GM06990 (cell line): Measurements from ENCODE around the gene PTPRE.

Source experiments
- DNase-seq: peaks from one replicate; pipeline ENCODE4 v3.0.0-alpha.2; 2011; ENCODE audit not compliant: insufficient read length; ENCODE audit errors: extremely low read depth
- H3K27me3 ChIP-seq: replicated peaks from 2 replicates; pipeline ENCODE4 v1.6.0; 2011; ENCODE audit warnings: low read length; ENCODE audit not compliant: control insufficient read depth, insufficient read depth
- H3K36me3 ChIP-seq: 2 replicates; pipeline ENCODE4 v1.5.1; 2011; ENCODE audit warnings: low read length; ENCODE audit not compliant: control insufficient read depth, insufficient read depth
- H3K4me3 ChIP-seq: replicated peaks from 2 replicates; pipeline ENCODE4 v1.5.1; 2011; ENCODE audit warnings: low read depth, mild to moderate bottlenecking, control low read depth, low read length
- CTCF ChIP-seq: IDR thresholded peaks from 2 replicates; pipeline ENCODE4 v1.5.1; 2011; ENCODE audit warnings: low read length, control low read depth, mild to moderate bottlenecking, inconsistent platforms; ENCODE audit not compliant: insufficient read depth, poor library complexity, severe bottlenecking

The PTPRE gene

GRCh38 chr10:128124813-128125403 lies 218.0 kb downstream of the PTPRE start:
- Histone ChIP-seq H3K27me3 (no peaks in the 10 kb centered on the region), H3K36me3 (no peaks in the 10 kb centered on the region; the same call in 1 of the 2 replicates), H3K4me3 (peak overlapping the region; percentile 92)
- no peak for TF ChIP-seq CTCF
- no peak for DNase-seq

- H3K27me3 ChIP-seq: no peaks in the 10 kb centered on the region
- DNase-seq: no peak
- no peaks in the 10 kb centered on the region; the same call in 1 of the 2 replicates for H3K36me3 ChIP-seq
- H3K4me3 ChIP-seq: peak overlapping the region; percentile 92
- TF ChIP-seq CTCF: no peak
These were observed 218.6 kb downstream of the PTPRE start for GRCh38 chr10:128125416-128125943.

- TF ChIP-seq CTCF: no peak
- DNase-seq: peak; percentile 92
- Histone ChIP-seq H3K27me3 (no peaks in the 10 kb centered on the region), H3K36me3 (no peaks in the 10 kb centered on the region; the same call in 1 of the 2 replicates), H3K4me3 (peak within 1 kb of the TSS; percentile 92)
These were observed 219.3 kb downstream of the PTPRE start, which contains the start of gene MKI67 for GRCh38 chr10:128125944-128126764. MKI67 (minus strand) TSS chr10:128126423; CDS start chr10:128125667, 756 bp downstream.

GRCh38 chr10:128128582-128128981 lies 221.7 kb downstream of the PTPRE start:
- Histone ChIP-seq H3K27me3 (no peaks in the 10 kb centered on the region), H3K4me3 (no peak overlapping the region), H3K36me3 (no peaks in the 10 kb centered on the region)
- TF ChIP-seq CTCF: no peak
- DNase-seq: no peak

GRCh38 chr10:128130051-128130450 lies 223.1 kb downstream of the PTPRE start:
- no peak overlapping the region for H3K4me3 ChIP-seq
- DNase-seq: no peak
- no peak for TF ChIP-seq CTCF
- no peaks in the 10 kb centered on the region for H3K27me3 ChIP-seq
- no peaks in the 10 kb centered on the region for H3K36me3 ChIP-seq
